ENCODE data around the gene ZNF664. TPM values are rescaled to one million over a fixed set of nuclear protein-coding genes. Genes with fewer than 3 reads are reported as not detected.

Gene ZNF664
- total and polyA plus RNA-seq, 2 of the 13 experiments (the other 11 are each of a cell fraction or from before 2014, with no cell fraction given) = 43.9 to 56.5 TPM

DNA sequence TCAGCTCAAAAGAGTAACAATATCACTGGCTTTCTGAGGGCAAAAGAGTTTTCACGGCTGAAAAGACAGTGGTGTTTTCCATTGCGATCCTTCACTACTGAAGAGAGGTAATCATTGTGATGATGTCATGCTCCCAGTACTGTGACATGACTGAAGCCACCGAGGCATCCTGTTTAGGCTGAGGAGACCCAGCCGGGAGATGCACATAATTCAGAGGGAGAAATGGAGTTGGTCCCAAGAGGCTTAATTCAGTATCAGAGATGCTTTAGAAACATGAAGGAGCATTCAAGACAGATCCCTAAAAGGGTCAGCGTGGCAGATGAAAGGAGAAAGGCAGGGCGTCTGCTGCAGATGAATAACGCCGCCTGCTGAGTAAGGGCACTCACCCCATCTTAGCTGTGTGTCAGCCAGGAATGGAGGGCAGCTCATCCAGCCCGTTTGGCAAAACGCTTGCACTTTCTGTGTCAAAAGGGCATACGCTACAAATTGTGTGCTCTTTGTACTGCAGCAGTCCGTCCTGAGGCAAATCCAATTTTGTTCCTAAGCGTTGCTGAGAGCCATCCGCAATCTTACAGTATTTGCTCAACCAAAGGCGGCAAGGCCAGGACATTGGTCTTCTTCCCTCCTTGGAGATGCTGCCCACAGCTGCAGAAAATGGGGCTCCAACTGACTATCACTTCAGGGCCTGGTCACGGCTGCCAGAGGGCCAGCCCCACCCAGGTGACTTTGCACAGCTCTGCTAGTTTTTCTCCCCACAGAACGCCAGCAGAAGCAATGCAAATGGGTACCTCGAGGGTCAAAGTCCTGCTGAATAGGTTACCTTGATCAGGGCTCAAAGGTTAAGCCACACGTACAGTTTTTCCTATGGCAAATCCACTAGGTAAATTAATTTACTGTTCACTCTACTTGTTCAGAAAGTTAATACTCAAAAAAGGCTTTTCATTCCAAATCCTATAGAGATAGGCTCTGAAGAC is 23.9 kb upstream of the ZNF664 start (continued):
- TF ChIP-seq ZNF777 (CRISPR knock-in tag; IDR thresholded peaks at IDR 0.05) (0 out of 2 replicates have a peak, but pooled peaks have one; percentile 15), ZBTB7B (CRISPR knock-in tag; IDR thresholded peaks at IDR 0.05) (peak; percentile 35; the same call in 1 of the 2 replicates), TARDBP (CRISPR knock-in tag; IDR thresholded peaks at IDR 0.05) (no peak), HNF4A (CRISPR knock-in tag; IDR thresholded peaks at IDR 0.05) (peak; percentile 93), NR2C2 (CRISPR knock-in tag; IDR thresholded peaks at IDR 0.05; ENCODE audit: borderline replicate concordance) (no peak), HIVEP1 (CRISPR knock-in tag; IDR thresholded peaks at IDR 0.05) (no peak), ATF1 (CRISPR knock-in tag; IDR thresholded peaks at IDR 0.05) (no peak), ATF7 (IDR thresholded peaks at IDR 0.05) (peak; percentile 86), ATF7 (CRISPR knock-in tag; IDR thresholded peaks at IDR 0.05) (no peak), ARNT2 (CRISPR knock-in tag; IDR thresholded peaks at IDR 0.05; ENCODE audit: low read depth) (0 out of 2 replicates have a peak, but pooled peaks have one; percentile 19), SALL1 (CRISPR knock-in tag; IDR thresholded peaks at IDR 0.05) (peak; percentile 54), RFXAP (CRISPR knock-in tag; IDR thresholded peaks at IDR 0.05; ENCODE audit: borderline replicate concordance) (no peak), RORA (CRISPR knock-in tag; IDR thresholded peaks at IDR 0.05) (no peak), ZNF225 (CRISPR knock-in tag; IDR thresholded peaks at IDR 0.05) (no peak), MIXL1 (CRISPR knock-in tag; IDR thresholded peaks at IDR 0.05) (peak; percentile 51; the same call in 1 of the 2 replicates), KLF9 (CRISPR knock-in tag; IDR thresholded peaks at IDR 0.05; ENCODE audit: low read depth) (no peak), ZFX (CRISPR knock-in tag; IDR thresholded peaks at IDR 0.05; ENCODE audit: low read depth) (peak; percentile 61)
- TF ChIP-seq, protein P1, sequence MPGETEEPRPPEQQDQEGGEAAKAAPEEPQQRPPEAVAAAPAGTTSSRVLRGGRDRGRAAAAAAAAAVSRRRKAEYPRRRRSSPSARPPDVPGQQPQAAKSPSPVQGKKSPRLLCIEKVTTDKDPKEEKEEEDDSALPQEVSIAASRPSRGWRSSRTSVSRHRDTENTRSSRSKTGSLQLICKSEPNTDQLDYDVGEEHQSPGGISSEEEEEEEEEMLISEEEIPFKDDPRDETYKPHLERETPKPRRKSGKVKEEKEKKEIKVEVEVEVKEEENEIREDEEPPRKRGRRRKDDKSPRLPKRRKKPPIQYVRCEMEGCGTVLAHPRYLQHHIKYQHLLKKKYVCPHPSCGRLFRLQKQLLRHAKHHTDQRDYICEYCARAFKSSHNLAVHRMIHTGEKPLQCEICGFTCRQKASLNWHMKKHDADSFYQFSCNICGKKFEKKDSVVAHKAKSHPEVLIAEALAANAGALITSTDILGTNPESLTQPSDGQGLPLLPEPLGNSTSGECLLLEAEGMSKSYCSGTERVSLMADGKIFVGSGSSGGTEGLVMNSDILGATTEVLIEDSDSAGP (CRISPR knock-in tag; IDR thresholded peaks at IDR 0.05; ENCODE audit: borderline replicate concordance) = peak; percentile 53; the same call in 1 of the 2 replicates
- TF ChIP-seq, protein P2, sequence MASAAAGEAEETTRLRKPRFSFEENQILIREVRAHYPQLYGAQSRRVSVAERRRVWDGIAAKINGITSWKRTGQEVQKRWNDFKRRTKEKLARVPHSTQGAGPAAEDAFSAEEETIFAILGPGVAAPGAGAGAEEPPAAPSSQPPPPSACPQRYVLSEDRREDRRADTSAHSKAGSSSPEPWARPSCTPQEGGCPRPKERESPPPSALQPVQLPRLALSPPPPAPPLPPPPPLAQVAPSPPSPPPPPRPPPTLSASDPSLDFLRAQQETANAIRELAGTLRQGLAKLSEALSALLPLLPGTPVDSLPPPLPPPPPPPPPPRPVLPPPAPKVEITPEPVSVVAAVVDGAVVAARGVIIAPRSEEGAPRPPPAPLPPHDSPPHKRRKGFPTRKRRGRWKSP (CRISPR knock-in tag; IDR thresholded peaks at IDR 0.05) = no peak
- TF ChIP-seq, protein P3, sequence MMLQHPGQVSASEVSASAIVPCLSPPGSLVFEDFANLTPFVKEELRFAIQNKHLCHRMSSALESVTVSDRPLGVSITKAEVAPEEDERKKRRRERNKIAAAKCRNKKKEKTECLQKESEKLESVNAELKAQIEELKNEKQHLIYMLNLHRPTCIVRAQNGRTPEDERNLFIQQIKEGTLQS (CRISPR knock-in tag; IDR thresholded peaks at IDR 0.05) = 0 out of 2 replicates have a peak, but pooled peaks have one; percentile 35
- TF ChIP-seq, protein P4, sequence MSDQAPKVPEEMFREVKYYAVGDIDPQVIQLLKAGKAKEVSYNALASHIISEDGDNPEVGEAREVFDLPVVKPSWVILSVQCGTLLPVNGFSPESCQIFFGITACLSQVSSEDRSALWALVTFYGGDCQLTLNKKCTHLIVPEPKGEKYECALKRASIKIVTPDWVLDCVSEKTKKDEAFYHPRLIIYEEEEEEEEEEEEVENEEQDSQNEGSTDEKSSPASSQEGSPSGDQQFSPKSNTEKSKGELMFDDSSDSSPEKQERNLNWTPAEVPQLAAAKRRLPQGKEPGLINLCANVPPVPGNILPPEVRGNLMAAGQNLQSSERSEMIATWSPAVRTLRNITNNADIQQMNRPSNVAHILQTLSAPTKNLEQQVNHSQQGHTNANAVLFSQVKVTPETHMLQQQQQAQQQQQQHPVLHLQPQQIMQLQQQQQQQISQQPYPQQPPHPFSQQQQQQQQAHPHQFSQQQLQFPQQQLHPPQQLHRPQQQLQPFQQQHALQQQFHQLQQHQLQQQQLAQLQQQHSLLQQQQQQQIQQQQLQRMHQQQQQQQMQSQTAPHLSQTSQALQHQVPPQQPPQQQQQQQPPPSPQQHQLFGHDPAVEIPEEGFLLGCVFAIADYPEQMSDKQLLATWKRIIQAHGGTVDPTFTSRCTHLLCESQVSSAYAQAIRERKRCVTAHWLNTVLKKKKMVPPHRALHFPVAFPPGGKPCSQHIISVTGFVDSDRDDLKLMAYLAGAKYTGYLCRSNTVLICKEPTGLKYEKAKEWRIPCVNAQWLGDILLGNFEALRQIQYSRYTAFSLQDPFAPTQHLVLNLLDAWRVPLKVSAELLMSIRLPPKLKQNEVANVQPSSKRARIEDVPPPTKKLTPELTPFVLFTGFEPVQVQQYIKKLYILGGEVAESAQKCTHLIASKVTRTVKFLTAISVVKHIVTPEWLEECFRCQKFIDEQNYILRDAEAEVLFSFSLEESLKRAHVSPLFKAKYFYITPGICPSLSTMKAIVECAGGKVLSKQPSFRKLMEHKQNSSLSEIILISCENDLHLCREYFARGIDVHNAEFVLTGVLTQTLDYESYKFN (CRISPR knock-in tag; conservative IDR thresholded peaks at IDR 0.05) = peak; percentile 83
- TF ChIP-seq, protein P5, sequence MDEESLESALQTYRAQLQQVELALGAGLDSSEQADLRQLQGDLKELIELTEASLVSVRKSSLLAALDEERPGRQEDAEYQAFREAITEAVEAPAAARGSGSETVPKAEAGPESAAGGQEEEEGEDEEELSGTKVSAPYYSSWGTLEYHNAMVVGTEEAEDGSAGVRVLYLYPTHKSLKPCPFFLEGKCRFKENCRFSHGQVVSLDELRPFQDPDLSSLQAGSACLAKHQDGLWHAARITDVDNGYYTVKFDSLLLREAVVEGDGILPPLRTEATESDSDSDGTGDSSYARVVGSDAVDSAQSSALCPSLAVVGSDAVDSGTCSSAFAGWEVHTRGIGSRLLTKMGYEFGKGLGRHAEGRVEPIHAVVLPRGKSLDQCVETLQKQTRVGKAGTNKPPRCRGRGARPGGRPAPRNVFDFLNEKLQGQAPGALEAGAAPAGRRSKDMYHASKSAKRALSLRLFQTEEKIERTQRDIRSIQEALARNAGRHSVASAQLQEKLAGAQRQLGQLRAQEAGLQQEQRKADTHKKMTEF (CRISPR knock-in tag; IDR thresholded peaks at IDR 0.05) = peak; percentile 43; the same call in 1 of the 2 replicates
